Left renal cortex interstitium (tissue), 4 donors: ENCODE data around the gene RNF220. TPM values are rescaled to one million over a fixed set of nuclear protein-coding genes. Genes with fewer than 3 reads are reported as not detected.
"Not testable (repeated sequence)": the region's sequence is repeated elsewhere in the genome, so short reads cannot be mapped to it uniquely, and the experiment has no call there.

Experiments used
- DNase-seq, 4 donors: peaks; one replicate each; pipeline ENCODE4 v3.0.0-alpha.2; 2013; ENCODE audit warnings: low read depth in 4 of 4, low spot score in 2 of 4, missing footprints in 1 of 4
- polyA plus RNA-seq, 4 donors: library from polyadenylated mRNA; unstranded; fragments of 120-200 nt; gene quantifications; one replicate each; pipeline ENCODE4 v1.2.1, GENCODE V29; 2013; ENCODE audit not compliant: insufficient read length in 4 of 4

Gene RNF220
- polyA plus RNA-seq, 4 donors: 93.6 to 117 (median 96.2) TPM

- DNase-seq: no peak
Observed at GRCh38 chr1:44646261-44647110, 241.4 kb downstream of the RNF220 start.

GRCh38 chr1:44647896-44648295 lies 242.8 kb downstream of the RNF220 start:
- no peak for DNase-seq

- no peak for DNase-seq
Observed at GRCh38 chr1:44648529-44649250, 243.6 kb downstream of the RNF220 start.

- no peak for DNase-seq
Observed at GRCh38 chr1:44649788-44650158, 244.7 kb downstream of the RNF220 start.

GRCh38 chr1:44650159-44650831 lies 245.2 kb downstream of the RNF220 start:
- DNase-seq: no peak

- no peak for DNase-seq
Observed at GRCh38 chr1:44651069-44651468, 246.0 kb downstream of the RNF220 start.

- DNase-seq: peak in 1 of 4 donors; percentile 41
Observed at GRCh38 chr1:44652445-44653106, 247.5 kb downstream of the RNF220 start.

- DNase-seq: no peak
Observed at GRCh38 chr1:44653107-44653964, 248.3 kb downstream of the RNF220 start.

- DNase-seq: no peak
Observed at GRCh38 chr1:44654621-44655187, 249.6 kb downstream of the RNF220 start.

- no peak for DNase-seq
Observed at GRCh38 chr1:44655609-44656008, 250.6 kb downstream of the RNF220 start.

- no peak for DNase-seq
Observed at GRCh38 chr1:44659566-44659965, 254.5 kb downstream of the RNF220 start.

- no peak for DNase-seq
Observed at GRCh38 chr1:44660176-44660575, 255.1 kb downstream of the RNF220 start.

- DNase-seq: peak in 2 of 4 donors; percentile 34 to 35
Observed at GRCh38 chr1:44661781-44662682, 257.0 kb downstream of the RNF220 start.

- DNase-seq: no peak
Observed at GRCh38 chr1:44662683-44663030, 257.6 kb downstream of the RNF220 start.

GRCh38 chr1:44663417-44663816 lies 258.4 kb downstream of the RNF220 start:
- no peak for DNase-seq

- no peak for DNase-seq
Observed at GRCh38 chr1:44664730-44665370, 259.8 kb downstream of the RNF220 start.

- DNase-seq: not testable (repeated sequence)
Observed at GRCh38 chr1:44666719-44667118, 261.7 kb downstream of the RNF220 start.
